Erythroblast (primary cell): ENCODE measurements around the gene SLC9B1.

Experiments used
- DNase-seq, 2 experiments: peaks; one replicate each; lab custom pipeline; 2025; lab: John Stamatoyannopoulos, UW
- GATA1 ChIP-seq: IDR thresholded peaks from 2 replicates; pipeline ENCODE4 v1.6.1; 2011; ENCODE audit warnings: low read depth, mild to moderate bottlenecking, control low read depth, low read length, moderate library complexity
- POLR2A ChIP-seq: IDR thresholded peaks from 2 replicates; pipeline ENCODE4 v1.6.1; 2011; ENCODE audit warnings: mild to moderate bottlenecking, low read length

The SLC9B1 gene, protein sequence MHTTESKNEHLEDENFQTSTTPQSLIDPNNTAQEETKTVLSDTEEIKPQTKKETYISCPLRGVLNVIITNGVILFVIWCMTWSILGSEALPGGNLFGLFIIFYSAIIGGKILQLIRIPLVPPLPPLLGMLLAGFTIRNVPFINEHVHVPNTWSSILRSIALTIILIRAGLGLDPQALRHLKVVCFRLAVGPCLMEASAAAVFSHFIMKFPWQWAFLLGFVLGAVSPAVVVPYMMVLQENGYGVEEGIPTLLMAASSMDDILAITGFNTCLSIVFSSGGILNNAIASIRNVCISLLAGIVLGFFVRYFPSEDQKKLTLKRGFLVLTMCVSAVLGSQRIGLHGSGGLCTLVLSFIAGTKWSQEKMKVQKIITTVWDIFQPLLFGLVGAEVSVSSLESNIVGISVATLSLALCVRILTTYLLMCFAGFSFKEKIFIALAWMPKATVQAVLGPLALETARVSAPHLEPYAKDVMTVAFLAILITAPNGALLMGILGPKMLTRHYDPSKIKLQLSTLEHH

DNA sequence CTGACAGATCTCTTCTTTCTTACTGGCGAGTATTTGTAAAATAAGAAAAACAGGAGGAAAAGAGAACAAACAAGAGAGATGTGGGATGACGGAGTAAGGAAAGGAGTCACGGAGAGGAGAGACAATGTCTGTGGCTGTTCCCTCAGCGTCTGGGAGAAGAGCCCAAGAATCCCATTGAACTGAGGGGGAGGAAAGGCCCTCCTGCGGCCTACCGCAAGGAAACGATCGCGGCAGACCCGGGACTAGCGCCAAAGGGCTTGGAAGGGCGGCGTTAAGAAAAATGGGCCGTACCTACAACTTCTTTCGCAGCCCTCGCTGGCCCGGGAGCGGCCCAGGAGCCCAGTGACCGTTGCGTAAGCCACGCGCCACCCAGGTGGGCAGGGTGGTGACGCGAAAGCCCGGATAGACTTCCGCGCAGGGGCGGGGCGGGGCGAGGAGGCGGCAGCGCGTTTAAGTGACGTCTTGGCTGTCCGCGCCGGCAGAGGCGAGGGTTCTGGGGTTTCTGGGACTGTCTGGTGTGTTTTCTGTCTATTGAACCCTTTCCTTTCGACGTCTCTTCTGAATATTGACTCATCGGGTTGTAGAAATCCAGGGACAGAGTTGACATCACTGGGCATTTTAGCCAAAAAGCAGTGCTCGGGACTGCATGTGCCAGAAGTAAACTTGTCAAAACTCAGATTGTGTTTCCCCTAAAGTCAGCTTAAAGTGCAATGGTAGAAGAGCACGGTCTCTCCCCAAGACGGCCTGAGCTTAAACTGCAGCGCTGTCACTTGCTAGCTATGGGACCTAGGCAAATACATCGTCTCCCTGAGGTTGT is at the start of gene SLC9B1:
SLC9B1 (minus strand) TSS at position 398 of the 817 bp plus-strand sequence. CDS start 27,994 bp downstream, outside the sequence.
- TF ChIP-seq GATA1 = no peak
- peak; percentile 98 for TF ChIP-seq POLR2A
- DNase-seq = peak; percentile 97

DNA sequence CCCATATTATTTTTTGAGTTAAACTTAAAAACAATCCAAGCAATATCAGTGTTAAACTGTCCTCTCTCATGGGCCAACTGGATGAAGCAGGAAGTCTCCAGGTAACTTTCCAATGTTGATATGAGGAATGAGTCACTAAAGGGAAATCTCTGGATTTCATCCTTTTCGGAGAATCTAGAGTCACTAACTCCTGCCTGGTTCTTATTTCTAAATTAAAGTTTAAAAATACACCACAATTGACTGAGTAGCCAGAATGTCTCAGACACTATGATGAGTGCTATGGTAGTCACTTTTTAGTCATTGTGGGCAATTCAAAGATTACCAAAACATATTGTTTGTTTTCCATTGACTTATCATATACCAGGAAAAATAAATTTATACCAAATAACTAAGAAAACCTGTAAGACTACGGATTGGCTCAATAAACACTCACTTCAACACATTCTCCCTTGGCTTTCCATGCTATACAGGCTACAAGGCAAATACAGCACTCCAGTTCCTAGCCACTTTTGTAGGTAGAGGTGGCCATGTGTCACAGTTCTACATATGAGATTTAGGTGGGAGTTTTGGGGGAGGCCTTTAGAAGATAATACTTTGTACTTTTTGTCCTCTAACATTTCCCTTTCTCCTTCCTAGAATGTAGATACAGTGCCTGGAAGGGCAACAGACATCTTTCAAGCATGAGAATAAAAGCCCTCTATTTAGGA is 48.5 kb upstream of the SLC9B1 start:
- DNase-seq = no peak
- TF ChIP-seq POLR2A = no peak
- TF ChIP-seq GATA1 = no peak

DNA sequence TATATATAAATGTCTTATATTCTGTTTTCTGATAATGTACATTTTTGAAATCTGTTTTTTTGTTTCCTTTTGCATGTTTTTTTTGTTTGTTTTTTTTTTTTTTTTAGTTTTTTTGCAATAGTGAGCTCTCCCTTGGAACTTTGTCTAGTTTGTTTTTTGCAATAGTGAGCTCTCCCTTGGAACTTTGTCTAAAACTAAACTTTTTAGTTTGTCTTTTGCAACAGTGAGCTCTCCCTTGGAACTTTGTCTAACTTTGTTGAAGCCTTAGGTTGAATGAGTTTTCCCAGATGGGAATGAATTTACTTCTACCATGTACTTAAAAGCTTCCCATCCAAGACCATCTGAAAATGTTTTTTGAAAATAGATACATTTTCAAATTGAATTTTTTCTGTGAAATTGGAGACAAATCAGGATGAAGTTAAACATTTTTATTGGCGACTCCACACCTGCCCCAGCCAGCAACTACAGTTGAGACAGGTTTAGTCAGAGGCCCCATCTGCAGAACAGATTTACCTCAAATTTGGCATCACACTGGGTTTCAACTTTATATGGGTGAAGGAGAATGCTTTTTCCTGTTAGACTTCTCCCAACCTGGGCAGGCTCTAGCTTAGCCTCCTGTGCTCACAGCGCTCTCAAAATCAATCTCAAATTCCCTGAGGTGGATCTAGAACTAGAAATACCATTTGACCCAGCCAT is 41.1 kb upstream of the SLC9B1 start:
- TF ChIP-seq POLR2A (no peak), GATA1 (no peak)
- DNase-seq = no peak

DNA sequence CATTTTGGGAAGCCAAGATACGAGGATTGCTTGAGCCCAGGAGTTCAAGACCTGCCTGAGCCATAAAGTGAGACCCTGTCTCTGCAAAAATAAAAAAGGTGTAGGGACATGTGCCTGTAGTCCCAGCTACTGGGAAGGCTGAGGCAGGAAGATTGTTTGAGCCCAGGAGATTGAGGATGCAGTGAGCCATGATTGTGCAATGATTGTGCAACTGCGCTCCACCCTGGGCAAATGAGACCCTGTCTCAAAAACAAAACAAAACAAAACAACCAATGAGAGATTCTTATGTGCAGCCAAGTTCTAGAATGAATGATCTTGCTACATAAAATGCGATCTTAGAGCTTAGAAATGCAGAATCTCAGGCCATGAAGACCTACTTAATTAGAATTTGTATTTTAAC is 34.5 kb upstream of the SLC9B1 start:
- no peak for TF ChIP-seq GATA1
- TF ChIP-seq POLR2A = no peak
- no peak for DNase-seq

DNA sequence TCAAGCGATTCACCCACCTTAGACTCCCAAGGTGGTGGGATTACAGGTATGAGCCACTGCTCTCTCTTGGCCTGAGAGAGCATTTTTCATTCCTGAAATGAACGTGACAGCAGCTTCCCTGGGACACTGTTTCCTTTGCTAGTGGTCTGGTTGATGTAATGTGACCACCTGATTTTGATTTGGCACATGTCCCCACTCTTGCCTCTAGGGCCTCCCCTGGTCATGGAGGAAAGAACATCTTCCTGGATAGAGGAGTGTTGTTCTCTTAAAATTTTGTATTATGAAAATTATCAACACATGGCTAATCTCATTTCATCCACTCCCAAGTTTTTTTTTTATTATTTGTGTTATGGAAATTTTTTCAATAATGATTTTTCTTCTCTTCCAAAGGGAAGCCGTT is 33.3 kb upstream of the SLC9B1 start:
- DNase-seq = no peak
- TF ChIP-seq POLR2A = no peak

DNA sequence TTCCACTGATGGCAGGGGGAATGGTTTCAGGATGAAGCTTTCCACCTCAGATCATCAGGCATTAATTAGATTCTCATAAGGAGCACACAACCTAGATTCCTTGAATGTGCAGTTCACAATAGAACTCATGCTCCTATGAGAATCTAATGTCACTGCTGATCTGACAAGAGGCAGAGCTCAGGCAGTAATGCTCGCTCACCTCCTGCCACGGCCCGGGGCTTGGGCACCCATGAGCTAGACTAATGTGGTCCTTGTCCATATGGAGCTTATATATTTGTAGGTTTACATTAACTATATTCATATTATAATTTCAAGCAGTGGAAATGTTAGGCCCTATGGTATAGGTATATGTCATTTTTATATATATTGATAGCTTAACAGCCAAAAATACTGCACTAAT is 32.6 kb upstream of the SLC9B1 start:
- TF ChIP-seq GATA1 (no peak), POLR2A (no peak)
- DNase-seq = no peak

DNA sequence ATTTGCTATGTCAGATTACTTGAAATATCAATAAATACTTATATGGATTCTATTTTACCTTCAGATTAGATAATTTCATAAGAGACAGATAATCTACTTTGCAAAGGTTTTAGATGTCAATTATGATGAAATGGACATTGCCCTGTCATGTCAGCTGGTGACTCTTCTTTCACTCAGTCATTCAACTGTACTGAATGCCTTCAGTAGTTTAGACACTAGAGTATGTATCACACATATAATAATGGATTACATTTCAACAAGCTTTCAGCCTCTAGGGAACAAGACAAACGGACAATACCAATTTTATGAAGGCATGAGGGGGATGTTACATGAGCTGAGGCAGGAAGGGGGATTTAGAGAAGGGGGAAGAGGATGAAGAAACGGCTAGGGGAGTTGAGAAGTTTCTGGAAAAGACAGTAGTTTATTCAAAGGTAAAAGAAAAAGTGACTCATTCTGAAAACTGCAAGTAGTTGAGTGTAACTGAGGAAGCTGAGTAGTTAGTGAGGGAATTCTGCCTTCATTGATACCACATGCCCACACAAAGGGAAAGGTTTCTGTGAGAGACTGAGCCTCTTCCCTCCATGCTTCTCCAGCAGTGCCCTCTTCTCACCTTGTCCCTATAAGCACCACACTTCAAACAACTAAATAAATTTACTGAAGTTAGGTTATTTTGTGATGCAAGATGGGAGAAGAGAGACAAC is 31.4 kb upstream of the SLC9B1 start:
- no peak for DNase-seq
- TF ChIP-seq POLR2A (no peak), GATA1 (no peak)

DNA sequence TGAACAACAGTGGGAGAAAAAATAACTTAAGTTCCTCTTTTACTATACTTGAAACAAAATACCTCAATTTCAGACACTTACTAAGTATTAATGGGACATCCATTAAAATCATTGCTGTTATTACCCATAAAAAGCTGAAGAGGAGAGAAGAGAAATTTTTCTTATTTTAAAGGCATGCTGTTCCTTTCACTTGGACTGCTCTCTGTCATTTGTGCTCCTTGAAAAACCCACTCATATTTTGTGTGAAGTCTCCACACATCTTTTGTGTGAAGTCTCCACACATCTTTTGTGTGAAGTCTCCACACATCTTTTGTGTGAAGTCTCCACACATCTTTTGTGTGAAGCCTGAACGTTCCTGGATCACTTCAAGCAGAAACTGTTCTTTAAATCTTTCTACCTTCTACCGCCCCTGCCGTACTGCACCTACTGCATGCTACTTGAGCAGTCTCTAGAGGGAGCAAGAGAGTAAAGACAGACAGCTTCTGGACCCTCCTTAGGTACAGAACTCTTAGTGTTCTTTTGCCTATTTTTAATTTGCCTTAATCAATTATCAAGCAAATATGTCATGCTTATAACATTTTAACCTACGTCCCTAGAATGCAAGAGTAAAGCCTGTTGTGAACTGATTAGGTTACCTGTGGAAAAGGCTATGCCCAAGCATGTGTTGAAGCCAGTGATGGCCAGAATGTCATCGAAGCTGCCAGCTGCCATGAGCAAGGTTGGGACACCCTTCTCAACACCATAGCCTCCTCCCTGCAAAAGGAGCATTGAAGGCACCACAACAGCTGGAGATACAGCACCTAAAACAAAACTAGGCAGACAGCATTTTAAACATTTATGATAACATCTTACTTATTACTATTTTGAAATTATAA is 27.1 kb upstream of the SLC9B1 start:
- peak; percentile 61 to 70 for DNase-seq
- TF ChIP-seq GATA1 (no peak), POLR2A (no peak)

DNA sequence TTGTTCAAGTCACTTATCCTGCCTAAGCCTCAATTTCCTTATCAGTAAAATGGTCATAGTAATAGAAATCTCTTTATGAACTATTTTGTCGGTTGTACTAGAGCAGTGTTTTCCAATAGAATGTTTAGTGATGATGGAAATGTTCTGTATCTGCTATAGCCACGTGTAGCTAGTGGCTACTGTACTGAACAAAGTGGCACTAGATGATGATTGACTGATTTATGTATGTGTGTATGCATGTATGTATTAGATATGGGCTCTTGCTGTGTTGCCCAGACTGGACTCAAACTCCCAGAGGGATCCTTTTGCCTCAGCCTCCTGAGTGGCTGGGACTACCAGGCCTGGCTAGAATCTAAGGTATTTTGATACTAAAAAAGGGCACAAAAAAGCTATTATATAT is 24.7 kb upstream of the SLC9B1 start:
- TF ChIP-seq POLR2A (no peak), GATA1 (no peak)
- no peak for DNase-seq

DNA sequence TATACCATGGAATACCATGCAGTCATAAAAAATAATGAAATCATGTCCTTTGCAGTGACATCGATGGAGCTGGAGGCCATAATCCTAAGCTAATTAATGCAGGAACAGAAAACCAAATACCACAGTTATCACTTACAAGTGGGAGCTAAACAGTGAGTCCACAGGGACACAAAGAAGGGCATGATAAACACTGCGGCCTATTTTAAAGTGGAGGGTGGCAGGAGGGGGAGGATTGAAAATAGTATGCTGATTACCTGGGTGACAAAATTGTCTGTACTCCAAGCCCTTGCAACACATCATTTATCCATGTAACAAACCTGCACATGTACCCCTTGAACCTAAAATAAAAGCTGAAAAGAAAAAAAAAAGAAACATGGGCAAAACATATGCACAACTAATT is 16.7 kb upstream of the SLC9B1 start:
- DNase-seq = no peak
- no peak for TF ChIP-seq GATA1
- no peak for TF ChIP-seq POLR2A

DNA sequence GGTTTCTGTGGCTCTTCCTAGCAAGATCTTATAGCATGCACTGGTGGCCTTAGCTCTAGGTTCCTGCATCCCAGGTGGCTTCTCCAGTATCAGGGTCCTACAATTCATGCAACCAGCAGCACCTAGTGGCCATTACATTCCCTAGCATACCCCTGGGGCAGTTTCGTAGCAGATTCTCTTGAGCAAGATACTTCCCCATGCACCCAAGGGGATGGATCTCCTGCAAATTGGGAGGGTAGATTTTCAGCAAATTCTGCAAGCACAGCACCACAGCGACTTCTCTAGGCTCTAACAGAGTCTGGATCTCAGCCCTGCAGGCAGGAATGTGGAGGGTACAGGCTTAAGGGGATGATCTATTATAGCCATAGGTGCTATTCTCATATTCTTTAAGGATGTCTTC is 13.1 kb upstream of the SLC9B1 start:
- TF ChIP-seq POLR2A (no peak), GATA1 (no peak)
- peak; percentile 64 to 65 for DNase-seq
